GM21737 (cell line): ENCODE measurements around the gene PMAIP1.
"Not testable (repeated sequence)": the region's sequence is repeated elsewhere in the genome, so short reads cannot be mapped to it uniquely, and the experiment has no call there.

Source experiments
- ATAC-seq: cut with Tn5 transposase; IDR thresholded peaks from one replicate; pipeline ENCODE4 v1.9.1; 2021; ENCODE audit warnings: mild to moderate bottlenecking, moderate library complexity; ENCODE audit not compliant: unreplicated experiment

PMAIP1 gene

DNA sequence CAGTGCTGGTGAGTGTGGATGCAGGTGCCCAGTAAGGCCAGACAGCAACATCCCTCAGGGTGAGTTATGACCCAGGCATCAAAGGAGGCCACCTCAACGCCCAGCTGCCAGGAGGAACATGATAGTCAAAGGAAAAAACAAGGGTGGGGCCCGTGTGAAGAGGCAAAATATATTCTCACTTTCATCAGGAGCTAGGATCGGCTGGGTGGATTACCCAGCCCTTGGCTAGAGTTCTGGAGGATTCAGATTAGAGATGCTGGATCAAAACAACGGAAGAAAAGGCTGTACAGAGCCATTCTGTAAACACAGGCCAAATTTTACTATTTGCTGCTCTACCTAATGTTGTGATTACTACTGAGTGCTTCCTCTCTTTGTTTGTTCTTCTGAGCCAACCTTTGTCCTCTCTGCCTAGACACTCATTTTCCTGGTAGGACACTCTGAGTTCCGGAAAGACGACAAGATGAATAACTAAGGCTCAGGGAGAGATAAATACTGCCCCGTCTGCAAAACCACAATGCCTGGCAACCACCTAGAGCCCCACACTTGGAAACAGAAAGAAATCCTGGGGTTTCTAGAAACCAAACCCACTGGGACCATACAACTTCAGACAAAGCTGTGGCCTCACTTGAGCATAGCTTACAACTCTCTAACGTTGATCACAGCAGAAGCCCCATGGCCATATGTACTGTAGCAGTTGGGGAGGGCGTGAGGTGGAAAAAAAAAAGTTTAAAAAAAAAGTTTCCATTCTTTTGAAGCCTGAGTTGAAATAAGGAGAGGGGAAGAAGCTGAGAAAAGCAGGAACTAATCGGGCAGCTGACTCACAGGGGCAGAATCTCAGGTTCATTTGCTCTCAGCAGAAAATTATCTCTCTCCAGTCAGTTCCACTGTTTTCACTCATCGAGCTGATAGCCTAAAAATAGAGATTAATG is 17.8 kb upstream of the PMAIP1 start:
- peak; percentile 39 for ATAC-seq

- ATAC-seq: no peak
Observed at GRCh38 chr18:59884351-59884750, 15.4 kb upstream of the PMAIP1 start.

DNA sequence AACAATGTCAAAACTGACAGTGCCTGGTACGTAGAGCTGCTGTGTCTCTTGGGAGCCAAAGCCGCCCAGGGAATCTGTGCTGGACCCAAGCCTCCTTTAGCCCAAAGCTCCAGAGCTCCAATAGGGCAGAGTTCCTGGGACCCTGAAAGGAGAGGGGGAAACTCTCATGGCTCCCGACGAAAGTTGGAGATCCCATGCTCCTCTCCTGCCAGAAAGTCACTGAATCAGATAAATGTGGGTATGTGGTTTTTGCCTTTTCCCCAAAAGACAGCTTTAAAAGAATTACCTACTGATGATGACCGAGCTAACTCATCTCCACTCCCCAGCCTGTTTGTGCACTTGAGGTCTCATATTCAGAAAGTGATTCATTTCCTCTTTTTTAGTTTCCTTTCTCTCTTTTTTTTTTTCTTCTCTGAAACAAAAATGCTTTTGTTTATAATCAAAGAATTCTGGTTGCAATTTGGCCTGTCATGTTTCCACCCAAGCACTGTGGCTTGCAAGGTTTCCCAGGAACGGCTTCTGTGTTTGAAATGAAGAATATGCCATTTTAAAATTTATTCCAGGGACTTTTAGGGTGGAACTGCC is 14.1 kb upstream of the PMAIP1 start:
- ATAC-seq: peak; percentile 66

- not testable (repeated sequence) for ATAC-seq
Observed at GRCh38 chr18:59886399-59886798, 13.4 kb upstream of the PMAIP1 start.

DNA sequence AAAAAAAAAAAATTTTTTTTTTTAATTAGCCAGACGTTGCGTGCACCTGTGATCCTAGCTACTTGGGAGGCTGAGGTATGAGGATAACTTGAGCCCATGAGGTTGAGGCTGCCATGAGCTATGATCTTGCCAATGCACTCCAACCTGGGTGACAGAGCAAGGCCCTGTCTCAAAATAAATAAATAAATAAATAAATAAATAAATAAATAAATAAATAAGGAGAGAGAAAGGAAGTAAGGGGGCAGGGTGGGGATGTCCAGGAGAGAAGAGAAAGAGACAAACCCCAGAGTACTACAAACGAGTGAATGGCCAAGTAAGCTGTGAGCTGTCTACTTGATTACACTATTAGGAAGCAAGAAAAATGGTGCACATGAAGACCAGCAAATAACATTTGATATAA is 7.7 kb upstream of the PMAIP1 start:
- no peak for ATAC-seq

- ATAC-seq: no peak
Observed at GRCh38 chr18:59893971-59894370, 5.8 kb upstream of the PMAIP1 start.

DNA sequence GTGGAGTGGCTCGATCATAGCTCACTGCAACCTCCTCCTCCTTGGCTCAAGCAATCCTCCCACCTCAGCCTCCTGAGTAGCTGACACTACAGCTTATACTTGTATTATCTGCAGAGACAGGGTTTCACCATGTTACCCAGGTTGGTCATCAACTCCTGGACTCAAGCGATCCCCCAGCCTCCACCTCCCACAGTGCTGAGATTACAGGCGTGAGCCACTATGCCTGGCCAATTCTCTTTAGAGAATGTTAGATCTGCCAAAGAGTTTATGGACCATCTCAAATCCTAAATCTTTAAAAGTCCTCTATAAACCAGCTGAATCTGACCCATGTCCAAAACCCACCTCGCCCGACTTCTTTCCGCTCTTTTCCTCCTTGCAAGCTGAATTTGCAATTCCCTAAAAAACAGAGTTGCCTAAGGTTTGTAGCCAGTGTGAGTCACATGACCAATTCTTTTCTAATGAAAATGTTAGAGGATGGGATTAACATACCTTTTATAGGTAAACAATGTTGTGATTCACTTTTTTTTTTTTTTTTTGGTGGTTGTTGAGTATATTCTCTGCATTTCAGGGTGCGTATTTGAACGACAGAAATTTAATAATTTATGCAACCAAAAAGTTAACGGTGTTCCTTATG is 2.4 kb upstream of the PMAIP1 start:
- ATAC-seq: no peak

DNA sequence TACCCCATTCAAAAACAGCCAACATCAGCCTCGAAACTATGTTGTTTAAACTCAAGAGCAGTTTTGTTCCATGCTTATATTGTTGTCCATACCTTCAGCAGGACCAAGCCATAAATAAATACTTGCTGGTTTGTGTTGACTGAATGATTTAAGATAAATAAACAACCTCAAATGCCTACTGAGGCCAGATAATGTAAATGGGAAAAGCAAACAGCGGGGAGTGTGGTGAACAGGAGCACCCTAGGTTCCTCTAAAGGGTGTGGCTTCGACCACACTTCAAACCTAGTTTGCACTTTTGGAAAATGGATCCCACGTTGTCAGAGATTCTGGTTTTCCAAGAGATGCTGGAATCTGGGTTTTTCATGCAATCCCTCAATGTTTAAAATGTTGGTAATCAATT is 1.7 kb upstream of the PMAIP1 start:
- no peak for ATAC-seq

DNA sequence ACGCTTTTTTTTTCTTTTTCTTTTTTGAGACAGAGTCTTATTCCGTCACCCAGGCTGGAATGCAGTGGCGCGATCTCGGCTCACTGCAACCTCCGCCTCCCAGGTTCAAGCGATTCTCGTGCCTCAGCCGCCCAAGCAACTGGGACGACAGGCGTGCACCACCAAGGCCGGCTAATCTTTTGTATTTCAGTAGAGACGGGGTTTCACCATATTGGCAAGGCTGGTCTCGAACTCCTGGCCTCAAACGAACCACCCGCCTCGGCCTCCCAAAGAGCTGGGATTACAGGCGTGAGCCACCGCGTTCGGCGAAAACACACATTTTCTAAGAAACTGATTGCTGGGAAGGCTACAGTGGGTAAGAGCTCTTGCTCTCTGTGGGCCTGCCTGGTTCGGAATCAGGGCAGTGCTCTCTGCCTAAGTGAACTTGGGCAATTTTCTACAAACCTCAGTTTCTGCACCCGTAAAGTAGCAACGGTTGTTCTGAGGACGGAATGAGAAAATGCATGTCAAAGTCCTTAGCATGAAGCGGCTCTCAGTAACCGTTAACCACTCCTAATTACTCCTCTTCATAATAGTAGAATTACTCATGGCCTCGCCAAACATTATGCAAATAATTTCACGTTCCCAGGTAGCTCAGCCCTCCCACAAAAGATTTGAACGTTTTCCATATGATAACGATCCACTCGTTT is 1.0 kb upstream of the PMAIP1 start:
- ATAC-seq: no peak

- peak; percentile 29 for ATAC-seq
Observed at GRCh38 chr18:59900222-59901128, 679 bp downstream of the PMAIP1 start.

DNA sequence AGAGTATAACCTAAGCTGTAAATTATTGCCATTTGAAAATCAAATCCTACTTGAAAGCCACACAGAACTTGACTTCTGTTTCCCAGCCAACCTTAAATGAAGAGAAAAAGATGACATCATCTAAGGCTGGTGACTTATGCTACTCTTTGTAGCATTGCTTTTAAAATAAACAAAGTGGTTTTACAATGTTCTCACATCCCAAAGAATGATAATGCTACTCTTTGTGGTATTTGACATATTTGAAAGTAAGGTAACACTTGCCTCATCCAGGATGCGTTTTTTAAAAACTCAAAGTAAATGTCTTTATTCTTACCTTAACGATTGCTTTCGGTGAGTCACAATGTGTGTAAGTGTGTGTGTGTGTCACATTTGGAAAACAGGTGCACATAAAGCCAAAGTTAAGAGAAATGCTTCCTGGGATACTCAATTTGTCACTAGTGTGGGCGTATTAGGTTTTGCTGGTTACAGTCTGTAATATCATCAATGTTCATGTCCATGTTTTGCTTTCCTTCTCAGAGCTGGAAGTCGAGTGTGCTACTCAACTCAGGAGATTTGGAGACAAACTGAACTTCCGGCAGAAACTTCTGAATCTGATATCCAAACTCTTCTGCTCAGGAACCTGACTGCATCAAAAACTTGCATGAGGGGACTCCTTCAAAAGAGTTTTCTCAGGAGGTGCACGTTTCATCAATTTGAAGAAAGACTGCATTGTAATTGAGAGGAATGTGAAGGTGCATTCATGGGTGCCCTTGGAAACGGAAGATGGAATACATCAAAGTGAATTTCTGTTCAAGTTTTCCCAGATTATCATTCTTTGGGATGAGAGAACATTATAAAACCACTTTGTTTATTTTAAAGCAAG is 2.6 kb downstream of the PMAIP1 start:
- ATAC-seq: no peak

GRCh38 chr18:59902993-59903610 is 3.3 kb downstream of the PMAIP1 start:
- no peak for ATAC-seq

GRCh38 chr18:59904011-59904601 is 4.3 kb downstream of the PMAIP1 start:
- ATAC-seq: no peak

DNA sequence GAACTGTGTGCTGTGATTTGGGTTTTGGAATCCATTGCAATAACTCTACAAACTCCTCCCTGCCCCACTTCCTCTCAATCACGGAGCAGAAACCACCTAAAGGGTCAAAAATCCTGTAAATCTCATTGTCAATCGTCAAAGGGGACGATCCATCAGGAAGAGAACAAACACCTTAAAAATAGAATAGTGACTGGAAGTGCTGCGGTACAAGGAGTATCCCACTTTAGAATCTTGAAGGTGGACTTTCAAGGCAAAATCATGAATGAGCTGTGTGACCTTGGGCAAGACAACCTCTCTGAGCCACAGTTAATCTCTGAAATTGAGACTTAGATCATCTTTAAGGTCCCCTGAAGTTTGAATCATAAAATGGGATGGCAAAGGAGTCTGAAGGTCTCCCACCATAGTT is 5.9 kb downstream of the PMAIP1 start:
- ATAC-seq: no peak

GRCh38 chr18:59906203-59906602 is 6.4 kb downstream of the PMAIP1 start:
- no peak for ATAC-seq

GRCh38 chr18:59907172-59907571 is 7.4 kb downstream of the PMAIP1 start:
- no peak for ATAC-seq

DNA sequence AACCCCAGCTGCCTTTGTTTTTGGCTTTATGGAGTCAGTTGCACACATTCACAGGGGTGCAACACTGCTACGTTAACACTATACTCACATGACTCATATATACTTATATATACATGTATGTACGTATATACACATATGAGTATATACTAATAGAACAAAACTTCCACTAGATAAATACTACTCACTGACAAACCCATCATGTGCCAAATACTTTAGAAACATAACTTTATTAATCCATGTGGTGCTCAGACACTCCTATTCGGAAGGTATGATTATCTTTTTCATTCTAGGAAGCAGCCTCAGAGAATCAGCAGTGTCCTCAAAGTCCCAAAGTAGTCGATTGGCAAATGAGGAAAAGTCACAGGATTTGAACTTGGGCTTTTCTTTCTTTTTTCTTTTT is 7.9 kb downstream of the PMAIP1 start:
- no peak for ATAC-seq

DNA sequence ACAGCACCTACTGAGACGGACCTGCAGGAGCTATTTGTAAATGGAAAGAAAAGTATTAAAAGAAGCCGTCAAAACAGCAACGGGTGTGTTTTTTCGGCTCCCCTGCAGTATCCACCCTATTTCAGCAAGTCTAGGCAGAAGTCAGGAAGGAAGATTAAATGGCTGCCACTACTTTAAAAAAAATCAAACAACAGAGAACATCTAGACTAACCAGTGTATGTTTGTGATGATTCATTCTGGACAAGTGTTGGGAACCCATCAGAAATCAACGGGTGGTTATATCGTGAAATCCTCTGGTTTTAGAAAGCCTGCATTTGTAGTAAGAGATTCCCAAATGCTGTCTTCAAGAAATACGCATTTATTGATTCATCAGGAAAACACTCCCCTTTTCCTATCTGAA is 9.0 kb downstream of the PMAIP1 start:
- ATAC-seq: no peak
